Stimulated activated CD8-positive, alpha-beta memory T cell treated with anti-CD3 and anti-CD28 coated beads, Interleukin-4, amount 100 ng/mL, for 1 hour (primary cell): ENCODE measurements around the gene REEP6.
"Not testable (repeated sequence)": the region's sequence is repeated elsewhere in the genome, so short reads cannot be mapped to it uniquely, and the experiment has no call there.

Experiments
- DNase-seq, 2 donors: peaks; one replicate each; pipeline ENCODE4 v3.0.0-alpha.2; 2020; ENCODE audit warnings: low read depth in 2 of 2, low spot score in 1 of 2

The REEP6 gene

GRCh38 chr19:1488282-1488601 is 2.7 kb upstream of the REEP6 start:
- DNase-seq = no peak

GRCh38 chr19:1489463-1490310 is 1.3 kb upstream of the REEP6 start:
- DNase-seq = no peak

- DNase-seq = peak; percentile 95 to 98
Measured at GRCh38 chr19:1490311-1491113, 469 bp upstream of the REEP6 start, which contains the start of gene PCSK4. Gene PCSK4 (minus strand): TSS chr19:1490350. CDS start chr19:1490346, 4 bp downstream.

GRCh38 chr19:1491849-1492170 is 829 bp downstream of the REEP6 start:
- no peak for DNase-seq

GRCh38 chr19:1492474-1493006 is 1.6 kb downstream of the REEP6 start:
- no peak for DNase-seq

DNA sequence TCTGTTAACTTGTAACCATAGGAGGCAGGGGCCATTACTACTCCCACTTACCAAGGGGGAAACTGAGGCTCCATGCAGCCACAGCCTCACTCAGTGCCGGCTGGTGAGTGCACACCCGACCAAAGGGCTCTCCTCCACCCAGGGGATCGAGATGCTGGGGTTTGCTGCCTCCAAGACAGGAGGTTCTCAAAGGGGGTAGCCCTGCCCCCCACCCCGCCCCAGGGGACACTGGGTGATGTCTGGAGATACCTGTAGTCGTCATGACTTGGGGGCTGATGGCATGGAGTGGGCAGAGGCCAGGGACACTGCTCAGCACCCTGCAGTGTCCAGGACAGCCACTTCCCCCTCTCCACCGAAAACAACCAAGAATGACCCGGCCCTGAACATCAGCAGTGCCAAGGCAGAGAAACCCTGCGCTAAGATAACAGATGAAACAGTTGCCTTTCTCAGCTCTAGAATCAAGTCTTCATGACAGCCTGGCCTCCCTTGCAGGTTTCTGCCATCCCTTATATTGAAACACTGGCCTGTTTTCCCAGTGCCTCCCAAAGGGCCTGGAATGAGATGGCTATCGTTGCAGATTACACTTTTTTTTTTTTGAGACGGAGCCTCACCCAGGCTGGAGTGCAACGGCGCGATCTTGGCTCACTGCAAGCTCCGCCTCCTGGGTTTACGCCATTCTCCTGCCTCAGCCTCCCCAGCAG is 3.3 kb downstream of the REEP6 start:
- DNase-seq = no peak

DNA sequence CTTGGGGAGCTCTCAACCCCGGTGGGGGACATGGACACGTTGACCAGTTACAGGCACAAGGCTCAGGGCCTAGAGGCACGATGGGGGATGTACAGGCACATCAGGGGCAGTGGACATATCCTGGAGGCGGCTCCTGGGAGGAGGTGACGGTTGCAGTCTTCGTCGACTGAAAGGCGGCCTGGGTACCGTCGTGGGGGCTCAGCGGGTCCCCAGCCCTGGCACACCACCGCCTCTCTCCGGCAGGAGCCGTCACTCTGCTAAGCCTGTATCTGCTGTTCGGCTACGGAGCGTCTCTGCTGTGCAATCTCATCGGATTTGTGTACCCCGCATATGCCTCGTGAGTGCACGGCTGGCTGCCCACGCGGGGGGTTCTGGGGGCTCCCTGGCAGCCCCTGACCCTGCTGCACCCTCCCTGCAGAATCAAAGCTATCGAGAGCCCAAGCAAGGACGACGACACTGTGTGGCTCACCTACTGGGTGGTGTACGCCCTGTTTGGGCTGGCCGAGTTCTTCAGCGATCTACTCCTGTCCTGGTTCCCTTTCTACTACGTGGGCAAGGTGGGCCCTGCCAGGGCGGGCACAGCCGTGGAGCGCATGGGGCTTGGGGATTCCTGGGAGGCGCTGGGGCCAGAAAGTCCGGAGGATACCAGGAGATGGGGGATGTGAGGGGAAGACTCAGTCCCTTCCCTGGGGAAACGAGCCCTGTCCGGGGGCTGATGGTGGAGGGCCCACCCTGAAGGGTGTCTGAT is 4.2 kb downstream of the REEP6 start:
- no peak for DNase-seq

GRCh38 chr19:1495799-1496713 is 5.1 kb downstream of the REEP6 start:
- no peak for DNase-seq

DNA sequence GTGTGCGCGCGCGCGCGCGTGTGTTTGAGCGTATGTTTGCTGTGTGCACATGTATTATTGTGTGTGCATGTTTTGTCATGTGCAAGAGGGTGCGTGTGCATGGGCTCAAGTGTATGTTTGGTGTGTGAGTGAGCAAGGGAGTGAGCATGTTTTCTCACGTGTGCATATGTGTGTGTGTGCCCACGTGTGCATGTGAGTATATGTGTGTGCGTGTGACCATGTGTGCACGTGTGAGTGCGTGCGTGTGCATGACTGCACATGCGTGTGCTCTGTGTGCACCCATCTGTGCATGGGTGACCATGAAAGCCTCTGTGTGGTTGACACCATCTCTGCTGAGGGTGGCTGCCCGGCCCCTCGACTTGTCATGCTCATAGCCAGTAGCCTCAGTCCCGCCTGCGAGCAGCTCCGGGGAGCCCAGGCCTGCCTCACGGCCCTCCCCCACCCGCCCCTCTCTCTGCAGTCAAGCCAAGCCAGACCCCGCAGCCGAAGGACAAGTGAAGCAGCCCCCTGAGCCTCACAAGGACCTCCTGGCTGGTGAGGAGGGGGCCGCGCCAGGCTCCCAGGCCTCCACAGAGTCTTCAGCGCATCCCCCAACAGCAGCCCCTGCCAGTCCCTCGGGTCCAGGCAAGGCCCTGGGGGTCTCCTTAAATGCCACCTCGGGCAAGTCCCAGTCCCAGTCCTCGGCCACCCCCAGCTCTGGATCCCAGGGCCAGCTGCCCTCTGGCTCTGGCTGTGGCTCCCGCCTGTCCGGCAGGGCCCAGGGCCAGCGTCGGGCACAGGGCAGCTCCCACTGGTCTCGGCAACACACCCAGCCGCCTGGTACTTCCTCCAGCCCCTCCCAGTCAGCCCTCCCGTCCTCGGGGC is 6.0 kb downstream of the REEP6 start:
- no peak for DNase-seq

- no peak for DNase-seq
Measured at GRCh38 chr19:1497578-1498235, 6.7 kb downstream of the REEP6 start.

DNA sequence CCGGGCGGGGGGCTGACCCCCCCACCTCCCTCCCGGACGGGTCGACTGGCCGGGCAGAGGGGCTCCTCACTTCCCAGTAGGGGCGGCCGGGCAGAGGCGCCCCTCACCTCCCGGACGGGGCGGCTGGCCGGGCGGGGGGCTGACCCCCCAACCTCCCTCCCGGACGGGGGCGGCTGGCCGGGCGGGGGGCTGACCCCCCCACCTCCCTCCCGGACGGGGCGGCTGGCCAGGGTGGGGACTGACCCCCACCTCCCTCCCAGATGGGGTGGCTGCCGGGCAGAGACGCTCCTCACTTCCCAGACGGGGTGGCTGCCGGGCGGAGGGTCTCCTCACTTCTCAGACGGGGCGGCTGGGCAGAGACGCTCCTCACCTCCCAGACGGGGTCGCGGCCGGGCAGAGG is 8.2 kb downstream of the REEP6 start:
- DNase-seq = not testable (repeated sequence)

GRCh38 chr19:1501200-1501595 is 10.2 kb downstream of the REEP6 start:
- DNase-seq = no peak

DNA sequence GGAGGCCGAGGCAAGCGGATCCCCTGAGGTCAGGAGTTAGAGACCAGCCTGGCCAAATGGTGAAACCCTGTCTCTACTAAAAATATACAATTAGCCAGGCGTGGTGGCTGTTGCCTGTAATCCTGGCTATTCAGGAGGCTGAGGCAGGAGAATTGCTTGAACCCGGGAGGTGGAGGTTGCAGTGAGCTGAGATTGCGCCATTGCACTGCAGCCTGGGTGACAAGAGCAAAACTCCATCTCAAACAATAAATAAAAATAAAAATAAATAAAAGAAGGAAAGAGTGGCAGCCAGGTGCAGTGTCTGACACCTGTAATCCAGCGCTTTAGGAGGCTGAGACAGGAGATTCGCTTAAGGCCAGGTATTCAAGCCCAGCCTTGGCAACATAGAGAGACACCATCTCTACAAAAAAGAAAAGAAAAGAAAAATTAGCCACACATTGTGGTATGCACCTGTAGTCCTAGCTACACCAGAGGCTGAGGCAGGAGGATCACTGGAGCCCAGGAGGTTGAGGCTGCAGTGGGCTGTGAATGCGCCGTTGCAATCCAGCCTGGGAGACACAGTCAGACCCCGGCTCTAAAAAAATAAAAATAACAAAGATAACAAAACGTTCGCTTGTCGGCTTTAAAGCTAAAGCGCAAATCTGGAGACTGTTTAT is 11.6 kb downstream of the REEP6 start:
- DNase-seq = no peak

- peak in 1 of 2 donors; percentile 34 for DNase-seq
Measured at GRCh38 chr19:1503089-1503924, 12.3 kb downstream of the REEP6 start.

DNA sequence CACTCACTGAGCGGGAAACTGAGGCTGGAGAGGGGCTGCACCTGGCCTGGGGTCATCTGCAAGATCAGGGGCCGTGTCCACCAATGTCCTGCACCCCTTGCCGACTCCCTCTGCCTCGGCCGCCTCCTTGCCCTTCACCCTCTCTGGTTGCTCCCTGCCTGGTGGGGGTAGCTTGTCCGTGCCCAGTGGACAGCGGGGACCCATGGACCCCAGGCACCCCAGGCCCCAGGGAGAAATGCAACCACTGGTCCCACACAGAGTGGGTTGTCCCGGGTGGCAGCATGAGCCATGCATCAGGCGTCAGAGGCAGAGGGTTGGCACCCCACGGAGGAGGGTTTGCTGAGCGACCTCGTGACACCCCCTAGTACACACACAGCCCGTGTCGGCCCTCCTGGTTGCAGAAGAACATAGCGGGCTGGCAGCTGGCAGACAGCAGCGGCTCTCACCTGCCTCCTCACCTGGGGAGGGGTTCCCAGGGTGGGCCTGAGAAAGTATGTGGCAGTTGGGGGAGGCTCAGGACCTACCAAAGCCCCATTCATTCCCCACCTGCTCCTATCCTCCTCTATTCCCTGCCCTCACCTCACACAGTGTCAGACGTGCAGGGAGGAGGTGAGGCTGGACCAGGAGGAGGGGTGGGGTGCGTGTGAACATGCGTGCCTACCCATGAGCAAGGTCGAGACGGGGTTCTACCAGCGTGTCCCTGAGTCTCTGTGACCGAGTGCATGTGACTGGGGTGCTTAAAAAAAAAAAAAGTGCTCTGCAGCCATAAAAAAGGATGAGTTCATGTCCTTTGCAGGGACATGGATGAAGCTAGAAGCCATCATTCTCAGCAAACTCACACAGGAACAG is 13.2 kb downstream of the REEP6 start:
- no peak for DNase-seq

GRCh38 chr19:1505012-1505411 is 14.0 kb downstream of the REEP6 start:
- no peak for DNase-seq
